ENCODE measurements around the gene TRIM2.

DNA sequence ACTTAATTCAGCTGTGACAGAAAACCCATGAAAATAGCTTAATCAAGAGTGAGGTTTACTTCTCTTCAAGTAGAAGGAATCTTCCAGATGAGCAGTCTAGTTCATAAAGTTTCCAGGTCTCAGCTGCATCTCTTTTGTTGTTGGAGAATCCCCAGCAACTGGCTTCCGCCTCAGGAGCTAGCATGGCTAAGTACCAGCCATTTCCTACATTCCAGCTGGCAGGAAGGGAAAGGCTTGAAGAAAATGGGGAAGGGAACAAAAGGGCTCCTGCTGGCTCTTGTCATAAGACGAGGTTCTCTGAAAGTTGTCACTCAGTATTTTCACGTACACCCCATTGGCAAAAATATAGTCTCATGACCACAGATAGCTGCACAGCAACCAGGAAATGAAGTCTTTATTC is 27.3 kb upstream of the TRIM2 start:
- TF ChIP-seq CTCF (conservative IDR thresholded peaks at IDR 0.05; ENCODE audit: low read depth in 2 of 2) (no peak), POLR2AphosphoS5 (IDR thresholded peaks at IDR 0.05; ENCODE audit: low read depth) (no peak), REST (IDR thresholded peaks at IDR 0.05; ENCODE audit: unreplicated experiment) (no peak)
- TF ChIP-seq, protein P1, sequence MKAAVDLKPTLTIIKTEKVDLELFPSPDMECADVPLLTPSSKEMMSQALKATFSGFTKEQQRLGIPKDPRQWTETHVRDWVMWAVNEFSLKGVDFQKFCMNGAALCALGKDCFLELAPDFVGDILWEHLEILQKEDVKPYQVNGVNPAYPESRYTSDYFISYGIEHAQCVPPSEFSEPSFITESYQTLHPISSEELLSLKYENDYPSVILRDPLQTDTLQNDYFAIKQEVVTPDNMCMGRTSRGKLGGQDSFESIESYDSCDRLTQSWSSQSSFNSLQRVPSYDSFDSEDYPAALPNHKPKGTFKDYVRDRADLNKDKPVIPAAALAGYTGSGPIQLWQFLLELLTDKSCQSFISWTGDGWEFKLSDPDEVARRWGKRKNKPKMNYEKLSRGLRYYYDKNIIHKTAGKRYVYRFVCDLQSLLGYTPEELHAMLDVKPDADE (IDR thresholded peaks at IDR 0.05): no peak
